ENCODE measurements around the gene NOP53. TPM values are rescaled to one million over a fixed set of nuclear protein-coding genes. Genes with fewer than 3 reads are reported as not detected.

The NOP53 gene
- total and polyA plus RNA-seq, 2 of the 13 experiments (the other 11 are each of a cell fraction or from before 2014, with no cell fraction given) = 53.9 to 141 TPM

- 0 out of 2 replicates have a peak, but pooled peaks have one; percentile 64 for TF ChIP-seq ZNF543 (CRISPR knock-in tag; IDR thresholded peaks at IDR 0.05)
- no peak for TF ChIP-seq ZNF407 (CRISPR knock-in tag; IDR thresholded peaks at IDR 0.05; ENCODE audit: not compliant biosample characterization)
- peak; percentile 74; the same call in 1 of the 2 replicates for TF ChIP-seq ZNF350 (CRISPR knock-in tag; IDR thresholded peaks at IDR 0.05; ENCODE audit: borderline replicate concordance, low read depth)
- TF ChIP-seq SKIL (CRISPR knock-in tag; IDR thresholded peaks at IDR 0.05; ENCODE audit: borderline replicate concordance) = no peak
- peak; percentile 67; the same call in 1 of the 2 replicates for TF ChIP-seq SRY (CRISPR knock-in tag; IDR thresholded peaks at IDR 0.05)
- TF ChIP-seq KLF6 (CRISPR knock-in tag; IDR thresholded peaks at IDR 0.05) = no peak
- TF ChIP-seq HMGXB3 (CRISPR knock-in tag; IDR thresholded peaks at IDR 0.05; ENCODE audit: borderline replicate concordance) = peak; percentile 76
- no peak for TF ChIP-seq U2AF1 (optimal IDR thresholded peaks at IDR 0.05; ENCODE audit: low read depth, low read length)
- no peak for TF ChIP-seq ZNF354B (CRISPR knock-in tag; IDR thresholded peaks at IDR 0.05)
- TF ChIP-seq ZNF639 (CRISPR knock-in tag; conservative IDR thresholded peaks at IDR 0.05) = peak; percentile 57; the same call in 1 of the 2 replicates
Measured at GRCh38 chr19:47745010-47745901, at the start of gene NOP53 (continued).
